ENCODE measurements around the gene HACL1.
A peak's percentile ranks its signal among the peaks of the same experiment; 100 is the strongest.

Gene HACL1

DNA sequence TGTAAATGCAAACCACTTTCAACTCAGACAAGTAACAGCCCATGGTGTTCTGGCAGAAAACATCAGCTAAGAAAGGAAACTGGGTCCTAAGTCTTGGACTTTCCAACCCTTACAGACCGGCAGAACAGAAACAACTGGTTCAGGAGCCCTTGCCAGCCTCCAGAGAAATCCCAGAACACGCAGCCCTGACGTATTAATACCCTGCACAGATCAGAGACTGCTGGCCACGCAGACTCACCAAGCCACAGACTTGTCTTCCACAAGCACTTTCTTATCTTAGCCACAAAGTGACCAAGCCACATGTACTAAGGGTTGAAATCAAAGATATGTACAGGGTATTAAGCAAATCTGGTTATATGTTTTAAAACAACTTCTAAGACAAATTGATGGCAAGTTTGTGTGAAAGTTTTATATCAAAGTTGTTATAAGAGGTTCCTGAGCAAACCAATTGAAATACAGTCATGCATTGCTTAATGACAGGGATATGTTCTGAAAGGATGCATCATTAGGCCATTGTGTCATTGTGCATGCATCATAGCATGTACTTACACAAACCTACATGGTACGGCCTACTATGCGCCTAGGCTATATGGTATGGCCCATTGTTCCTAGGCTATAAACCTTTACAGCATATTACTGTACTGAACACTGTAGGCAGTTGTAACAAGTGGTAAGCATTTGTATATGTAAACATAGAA, 37.0 kb upstream of the HACL1 start:
- ATAC-seq (ENCODE audit: low read depth) (no peak), DNase-seq (ENCODE audit: low spot score) (no peak)
- Histone ChIP-seq H3K4me1 (ENCODE audit: insufficient read depth, poor library complexity, severe bottlenecking) (peaks cover 28% of the 10 kb centered on the region), H3K27me3 (ENCODE audit: insufficient read depth, poor library complexity, severe bottlenecking) (no peaks in the 10 kb centered on the region), H3K4me3 (ENCODE audit: severe bottlenecking) (no peak overlapping the region), H3K27ac (ENCODE audit: poor library complexity, severe bottlenecking) (peak overlapping the region; percentile 95), H3K9me3 (ENCODE audit: severe bottlenecking) (no peaks in the 10 kb centered on the region), H3K36me3 (ENCODE audit: low read depth) (no peaks in the 10 kb centered on the region)
- TF ChIP-seq, protein P1, sequence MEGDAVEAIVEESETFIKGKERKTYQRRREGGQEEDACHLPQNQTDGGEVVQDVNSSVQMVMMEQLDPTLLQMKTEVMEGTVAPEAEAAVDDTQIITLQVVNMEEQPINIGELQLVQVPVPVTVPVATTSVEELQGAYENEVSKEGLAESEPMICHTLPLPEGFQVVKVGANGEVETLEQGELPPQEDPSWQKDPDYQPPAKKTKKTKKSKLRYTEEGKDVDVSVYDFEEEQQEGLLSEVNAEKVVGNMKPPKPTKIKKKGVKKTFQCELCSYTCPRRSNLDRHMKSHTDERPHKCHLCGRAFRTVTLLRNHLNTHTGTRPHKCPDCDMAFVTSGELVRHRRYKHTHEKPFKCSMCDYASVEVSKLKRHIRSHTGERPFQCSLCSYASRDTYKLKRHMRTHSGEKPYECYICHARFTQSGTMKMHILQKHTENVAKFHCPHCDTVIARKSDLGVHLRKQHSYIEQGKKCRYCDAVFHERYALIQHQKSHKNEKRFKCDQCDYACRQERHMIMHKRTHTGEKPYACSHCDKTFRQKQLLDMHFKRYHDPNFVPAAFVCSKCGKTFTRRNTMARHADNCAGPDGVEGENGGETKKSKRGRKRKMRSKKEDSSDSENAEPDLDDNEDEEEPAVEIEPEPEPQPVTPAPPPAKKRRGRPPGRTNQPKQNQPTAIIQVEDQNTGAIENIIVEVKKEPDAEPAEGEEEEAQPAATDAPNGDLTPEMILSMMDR (IDR thresholded peaks at IDR 0.05; ENCODE audit: poor library complexity, severe bottlenecking): no peak

DNA sequence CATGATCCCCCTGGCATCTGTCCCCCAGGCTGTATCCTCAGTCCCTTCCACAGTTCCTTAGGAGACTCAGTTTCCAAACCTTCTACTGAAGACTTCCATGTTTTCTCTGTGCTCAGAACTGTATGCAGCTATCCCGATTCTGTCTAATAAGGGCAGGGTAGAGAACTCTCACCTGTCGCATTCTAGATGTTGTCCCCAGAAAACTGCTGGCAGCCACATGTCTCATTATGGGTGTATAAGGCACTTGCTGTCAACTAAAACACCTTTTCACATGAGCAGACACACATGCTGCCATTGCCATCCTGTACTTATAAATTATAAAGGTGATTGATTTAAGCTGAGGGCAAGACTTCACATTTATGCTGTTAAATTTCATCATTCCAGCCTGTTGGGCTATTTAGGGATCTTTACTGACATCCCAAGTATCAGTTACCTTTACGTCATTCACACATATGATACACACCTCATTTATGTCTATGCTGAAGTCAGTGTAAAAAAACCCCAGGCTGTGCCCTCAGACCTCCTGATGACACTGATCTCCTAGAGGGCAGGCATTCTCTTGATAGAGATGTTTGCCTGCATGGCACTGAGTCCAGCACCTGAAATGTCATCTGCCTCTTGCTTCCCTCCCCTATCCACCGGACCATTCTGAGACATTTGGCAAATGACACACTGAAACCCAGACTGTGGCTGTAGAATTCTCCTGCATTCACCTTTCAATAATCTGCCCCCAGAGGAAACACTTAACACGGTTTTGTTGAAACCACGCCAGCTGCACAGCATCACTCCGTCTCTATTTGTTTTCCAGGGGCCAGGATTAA, 36.0 kb upstream of the HACL1 start:
- H3K4me3 ChIP-seq (ENCODE audit: severe bottlenecking): no peak overlapping the region
- peak overlapping the region; percentile 95 for H3K27ac ChIP-seq (ENCODE audit: poor library complexity, severe bottlenecking)
- no peaks in the 10 kb centered on the region for H3K9me3 ChIP-seq (ENCODE audit: severe bottlenecking)
- H3K27me3 ChIP-seq (ENCODE audit: insufficient read depth, poor library complexity, severe bottlenecking): no peaks in the 10 kb centered on the region
- H3K4me1 ChIP-seq (ENCODE audit: insufficient read depth, poor library complexity, severe bottlenecking): peaks cover 28% of the 10 kb centered on the region
- TF ChIP-seq, protein P1 (IDR thresholded peaks at IDR 0.05; ENCODE audit: poor library complexity, severe bottlenecking): no peak
- ATAC-seq (ENCODE audit: low read depth) (no peak), DNase-seq (ENCODE audit: low spot score) (no peak)
- no peaks in the 10 kb centered on the region for H3K36me3 ChIP-seq (ENCODE audit: low read depth)

DNA sequence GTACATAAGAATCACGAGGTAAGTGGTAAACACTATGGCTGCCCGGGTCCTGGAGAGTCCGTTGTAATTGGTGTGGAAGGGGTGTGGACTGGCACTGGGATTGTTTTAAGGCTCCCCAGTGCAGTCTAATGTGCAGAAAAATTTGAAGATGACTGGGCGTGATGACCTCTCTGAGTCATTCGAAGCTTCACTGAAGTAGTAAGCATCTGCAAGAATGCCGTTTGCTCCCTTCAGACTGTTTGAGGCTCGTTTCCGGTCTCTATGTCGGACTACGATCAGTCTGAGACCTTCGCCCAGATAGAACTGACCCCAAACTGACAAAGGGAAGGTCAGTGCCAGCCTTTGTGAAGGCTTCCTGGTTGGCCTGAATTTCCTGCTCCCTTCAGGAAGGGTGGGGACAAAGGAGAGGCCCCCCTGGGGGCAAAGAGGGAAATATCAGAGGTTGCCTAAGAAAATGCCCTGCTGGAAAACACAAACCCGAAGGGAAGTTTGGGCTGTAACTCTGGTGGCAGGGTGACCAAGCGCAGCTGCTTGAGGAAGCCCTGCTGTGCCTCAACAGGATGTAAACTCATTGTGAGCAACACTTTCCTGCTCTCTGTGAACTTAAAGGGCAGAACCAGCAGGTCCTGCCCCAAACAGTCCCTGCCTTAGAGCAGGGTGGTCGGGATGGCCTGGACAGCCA, 34.8 kb upstream of the HACL1 start:
- H3K27ac ChIP-seq (ENCODE audit: poor library complexity, severe bottlenecking): peak overlapping the region; percentile 95
- H3K4me3 ChIP-seq (ENCODE audit: severe bottlenecking): no peak overlapping the region
- H3K27me3 ChIP-seq (ENCODE audit: insufficient read depth, poor library complexity, severe bottlenecking): no peaks in the 10 kb centered on the region
- TF ChIP-seq, protein P1 (IDR thresholded peaks at IDR 0.05; ENCODE audit: poor library complexity, severe bottlenecking): no peak
- H3K36me3 ChIP-seq (ENCODE audit: low read depth): no peaks in the 10 kb centered on the region
- ATAC-seq (ENCODE audit: low read depth) (peak; percentile 91), DNase-seq (ENCODE audit: low spot score) (no peak)
- H3K9me3 ChIP-seq (ENCODE audit: severe bottlenecking): no peaks in the 10 kb centered on the region
- H3K4me1 ChIP-seq (ENCODE audit: insufficient read depth, poor library complexity, severe bottlenecking): peaks cover 37% of the 10 kb centered on the region

DNA sequence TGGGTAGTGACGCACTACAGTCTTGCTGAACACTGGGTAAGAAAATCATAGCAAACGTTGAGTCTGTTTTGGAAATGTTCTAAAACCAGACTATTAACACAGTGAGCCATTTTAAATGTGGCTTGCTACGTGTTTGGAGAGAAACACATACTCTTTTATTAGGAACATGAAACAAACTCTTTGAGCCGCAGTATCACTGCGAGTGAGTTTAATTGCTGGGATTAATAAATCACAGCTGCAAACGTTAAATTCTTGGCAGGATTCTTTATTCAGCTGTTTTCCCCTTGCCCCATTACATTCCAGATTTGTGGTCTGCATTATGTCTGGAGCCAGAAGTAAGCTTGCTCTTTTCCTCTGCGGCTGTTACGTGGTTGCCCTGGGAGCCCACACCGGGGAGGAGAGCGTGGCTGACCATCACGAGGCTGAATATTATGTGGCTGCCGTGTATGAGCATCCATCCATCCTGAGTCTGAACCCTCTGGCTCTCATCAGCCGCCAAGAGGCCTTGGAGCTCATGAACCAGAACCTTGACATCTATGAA, 33.8 kb upstream of the HACL1 start:
- Histone ChIP-seq H3K27ac (ENCODE audit: poor library complexity, severe bottlenecking) (peak overlapping the region; percentile 95), H3K9me3 (ENCODE audit: severe bottlenecking) (no peaks in the 10 kb centered on the region), H3K4me1 (ENCODE audit: insufficient read depth, poor library complexity, severe bottlenecking) (peaks cover 47% of the 10 kb centered on the region), H3K27me3 (ENCODE audit: insufficient read depth, poor library complexity, severe bottlenecking) (no peaks in the 10 kb centered on the region), H3K36me3 (ENCODE audit: low read depth) (no peaks in the 10 kb centered on the region), H3K4me3 (ENCODE audit: severe bottlenecking) (no peak overlapping the region)
- DNase-seq (ENCODE audit: low spot score): no peak
- no peak for ATAC-seq (ENCODE audit: low read depth)
- TF ChIP-seq, protein P1 (IDR thresholded peaks at IDR 0.05; ENCODE audit: poor library complexity, severe bottlenecking): no peak
